HG03469 (cell line): Measurements from ENCODE around the gene TFAP2E.

Source experiments
- ATAC-seq: cut with Tn5 transposase; IDR thresholded peaks from one replicate; pipeline ENCODE4 v1.9.1; 2021; ENCODE audit warnings: mild to moderate bottlenecking, moderate library complexity, moderate number of reproducible peaks; ENCODE audit not compliant: unreplicated experiment

Gene TFAP2E

GRCh38 chr1:35592991-35593769, 20.1 kb downstream of the TFAP2E start:
- no peak for ATAC-seq

- ATAC-seq: no peak
Observed at GRCh38 chr1:35594005-35594760, 21.1 kb downstream of the TFAP2E start.

GRCh38 chr1:35595684-35596083, 22.6 kb downstream of the TFAP2E start:
- ATAC-seq: no peak

- ATAC-seq: no peak
Observed at GRCh38 chr1:35597870-35598269, 24.8 kb downstream of the TFAP2E start.

GRCh38 chr1:35598895-35599294, 25.8 kb downstream of the TFAP2E start:
- no peak for ATAC-seq

- ATAC-seq: no peak
Observed at GRCh38 chr1:35599411-35599810, 26.3 kb downstream of the TFAP2E start.

GRCh38 chr1:35600593-35600992, 27.5 kb downstream of the TFAP2E start:
- no peak for ATAC-seq

- no peak for ATAC-seq
Observed at GRCh38 chr1:35603468-35603867, 30.4 kb downstream of the TFAP2E start.

- ATAC-seq: no peak
Observed at GRCh38 chr1:35603941-35604340, 30.8 kb downstream of the TFAP2E start.

- no peak for ATAC-seq
Observed at GRCh38 chr1:35605071-35605866, 32.2 kb downstream of the TFAP2E start.

GRCh38 chr1:35605867-35606182, 32.7 kb downstream of the TFAP2E start:
- no peak for ATAC-seq

GRCh38 chr1:35611655-35612054, 38.5 kb downstream of the TFAP2E start:
- ATAC-seq: no peak

GRCh38 chr1:35615440-35615839, 42.3 kb downstream of the TFAP2E start:
- no peak for ATAC-seq

GRCh38 chr1:35619237-35620121, 46.4 kb downstream of the TFAP2E start:
- ATAC-seq: no peak

GRCh38 chr1:35622510-35623178, 49.5 kb downstream of the TFAP2E start:
- no peak for ATAC-seq

- ATAC-seq: no peak
Observed at GRCh38 chr1:35623832-35624231, 50.7 kb downstream of the TFAP2E start.

- ATAC-seq: no peak
Observed at GRCh38 chr1:35629051-35629450, 55.9 kb downstream of the TFAP2E start.

GRCh38 chr1:35631396-35631795, 58.3 kb downstream of the TFAP2E start:
- no peak for ATAC-seq

GRCh38 chr1:35633547-35633946, 60.4 kb downstream of the TFAP2E start:
- no peak for ATAC-seq

- ATAC-seq: no peak
Observed at GRCh38 chr1:35637401-35637809, 64.3 kb downstream of the TFAP2E start.
